Glutamatergic neuron (in vitro differentiated cells): ENCODE measurements around the gene NR6A1. TPM values are rescaled to one million over a fixed set of nuclear protein-coding genes. Genes with fewer than 3 reads are reported as not detected.

Experiments used
- DNase-seq: peaks from one replicate; pipeline ENCODE4 v3.0.0; 2022
- H3K27ac Mint-ChIP-seq: one replicate; pipeline ENCODE4 v1.8.0; 2020; ENCODE audit warnings: mild to moderate bottlenecking, mixed read lengths, inconsistent platforms; ENCODE audit not compliant: unreplicated experiment
- H3K27me3 Mint-ChIP-seq: one replicate; pipeline ENCODE4 v1.8.0; 2020; ENCODE audit warnings: mild to moderate bottlenecking, moderate library complexity, mixed read lengths, inconsistent platforms; ENCODE audit not compliant: unreplicated experiment
- H3K36me3 Mint-ChIP-seq: one replicate; pipeline ENCODE4 v1.8.0; 2020; ENCODE audit warnings: mild to moderate bottlenecking, mixed read lengths, inconsistent platforms; ENCODE audit not compliant: unreplicated experiment
- H3K4me1 Mint-ChIP-seq: one replicate; pipeline ENCODE4 v1.8.0; 2020; ENCODE audit warnings: mild to moderate bottlenecking, low read depth, mixed read lengths, inconsistent platforms; ENCODE audit not compliant: unreplicated experiment
- H3K4me3 Mint-ChIP-seq: one replicate; pipeline ENCODE4 v1.8.0; 2020; ENCODE audit warnings: mild to moderate bottlenecking, mixed read lengths, inconsistent platforms; ENCODE audit not compliant: unreplicated experiment
- H3K9me3 Mint-ChIP-seq: one replicate; pipeline ENCODE4 v1.8.0; 2020; ENCODE audit warnings: mild to moderate bottlenecking, moderate library complexity, mixed read lengths, inconsistent platforms; ENCODE audit not compliant: unreplicated experiment
- total RNA-seq: library from RNA; stranded (reverse); fragmentation: NEBNext Ultra II Directional; extraction: Animal tissue kit (Norgen Biotek cat#: 25700); gene quantifications from one replicate; pipeline ENCODE4 v1.2.1, GENCODE V29; 2021; ENCODE audit not compliant: unreplicated experiment
- TF ChIP-seq, protein P1 (sequence below): fragments of 200-600 bp; sonication (generic); IDR thresholded peaks from one replicate; pipeline ENCODE4 v1.5.0; 2021; ENCODE audit not compliant: partially characterized antibody, unreplicated experiment

NR6A1 gene
- total RNA-seq, 1 donor from 2014 or later, result 51.0 TPM

DNA sequence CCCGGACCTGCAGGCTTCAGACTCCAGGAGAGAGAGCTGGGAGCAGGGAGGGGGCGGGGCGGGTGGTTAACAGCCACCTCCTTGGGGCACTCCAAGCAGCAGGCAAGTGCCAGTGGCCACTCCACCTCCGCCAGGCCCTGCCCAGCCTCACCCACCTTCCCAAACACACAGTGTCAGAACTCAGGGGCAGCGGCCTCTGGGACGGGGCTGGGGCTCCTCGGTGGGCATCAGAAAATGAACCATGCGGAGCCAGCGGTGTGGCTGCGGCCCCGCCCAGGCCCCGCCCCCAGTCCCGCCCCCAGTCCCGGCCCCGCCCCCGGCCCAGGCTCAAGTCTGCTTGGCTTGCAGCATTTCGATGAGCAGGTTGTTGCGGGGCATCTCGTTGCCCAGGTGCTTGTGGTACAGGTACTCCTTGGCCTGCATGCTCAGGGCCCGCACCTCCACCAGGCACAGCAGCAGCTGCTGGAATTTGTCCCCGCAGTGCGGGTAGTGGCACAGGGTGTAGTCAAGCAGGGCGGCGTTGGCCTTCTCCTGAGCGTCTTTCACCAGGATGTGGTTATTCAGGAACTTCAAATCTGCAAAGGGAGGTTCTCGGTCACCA lies 288.6 kb downstream of the NR6A1 start:
- Mint-ChIP-seq H3K4me3 (no peak overlapping the region), H3K4me1 (peaks cover 4% of the 10 kb centered on the region), H3K27me3 (peaks cover 14% of the 10 kb centered on the region), H3K36me3 (no peaks in the 10 kb centered on the region), H3K9me3 (peaks cover 5% of the 10 kb centered on the region), H3K27ac (no peak overlapping the region)
- TF ChIP-seq, protein P1, sequence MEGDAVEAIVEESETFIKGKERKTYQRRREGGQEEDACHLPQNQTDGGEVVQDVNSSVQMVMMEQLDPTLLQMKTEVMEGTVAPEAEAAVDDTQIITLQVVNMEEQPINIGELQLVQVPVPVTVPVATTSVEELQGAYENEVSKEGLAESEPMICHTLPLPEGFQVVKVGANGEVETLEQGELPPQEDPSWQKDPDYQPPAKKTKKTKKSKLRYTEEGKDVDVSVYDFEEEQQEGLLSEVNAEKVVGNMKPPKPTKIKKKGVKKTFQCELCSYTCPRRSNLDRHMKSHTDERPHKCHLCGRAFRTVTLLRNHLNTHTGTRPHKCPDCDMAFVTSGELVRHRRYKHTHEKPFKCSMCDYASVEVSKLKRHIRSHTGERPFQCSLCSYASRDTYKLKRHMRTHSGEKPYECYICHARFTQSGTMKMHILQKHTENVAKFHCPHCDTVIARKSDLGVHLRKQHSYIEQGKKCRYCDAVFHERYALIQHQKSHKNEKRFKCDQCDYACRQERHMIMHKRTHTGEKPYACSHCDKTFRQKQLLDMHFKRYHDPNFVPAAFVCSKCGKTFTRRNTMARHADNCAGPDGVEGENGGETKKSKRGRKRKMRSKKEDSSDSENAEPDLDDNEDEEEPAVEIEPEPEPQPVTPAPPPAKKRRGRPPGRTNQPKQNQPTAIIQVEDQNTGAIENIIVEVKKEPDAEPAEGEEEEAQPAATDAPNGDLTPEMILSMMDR, result no peak
- DNase-seq, result no peak

DNA sequence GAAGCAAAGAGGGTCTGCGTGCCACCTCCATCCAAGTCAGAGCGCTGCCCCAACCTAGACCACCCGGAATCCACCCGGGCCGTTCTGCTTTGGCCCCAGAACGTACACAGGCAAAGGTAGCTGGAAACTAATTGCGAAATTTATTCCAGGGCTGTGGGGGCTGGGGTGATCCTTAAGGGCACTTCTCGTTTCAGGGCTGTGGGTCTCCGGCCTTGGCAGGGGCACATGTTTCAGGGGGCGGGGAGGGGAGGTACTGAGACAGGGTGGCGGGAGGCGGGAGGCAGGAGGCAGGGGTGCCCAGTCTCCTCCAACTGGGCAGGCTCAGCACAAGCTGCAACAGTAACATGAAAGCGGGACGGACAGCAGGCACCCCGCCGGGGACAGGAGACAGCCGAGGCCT lies 290.0 kb downstream of the NR6A1 start:
- Mint-ChIP-seq H3K9me3 (peaks cover 5% of the 10 kb centered on the region), H3K27me3 (peaks cover 14% of the 10 kb centered on the region), H3K27ac (no peak overlapping the region), H3K4me3 (no peak overlapping the region), H3K36me3 (no peaks in the 10 kb centered on the region), H3K4me1 (peaks cover 2% of the 10 kb centered on the region)
- no peak for DNase-seq
- TF ChIP-seq, protein P1, result no peak

DNA sequence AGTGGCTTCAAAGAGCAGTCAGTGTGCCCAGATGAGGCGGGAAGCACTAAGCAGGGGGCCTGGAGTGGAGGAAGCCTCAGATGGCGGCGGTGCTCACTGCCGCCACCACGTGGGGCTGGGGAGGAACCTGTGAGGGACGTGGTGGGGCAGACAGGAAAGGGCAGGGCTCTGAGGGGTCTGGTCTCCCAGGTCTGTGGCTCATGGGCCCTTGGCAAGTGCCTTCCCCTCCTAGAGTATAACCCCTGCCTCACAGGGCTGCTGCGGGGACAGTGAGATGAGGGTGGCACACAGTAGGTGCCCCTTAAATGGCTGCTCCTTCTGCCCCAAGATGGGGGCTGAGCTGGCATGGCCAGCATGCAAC lies 290.5 kb downstream of the NR6A1 start:
- H3K4me3 Mint-ChIP-seq, result no peak overlapping the region
- H3K36me3 Mint-ChIP-seq, result no peaks in the 10 kb centered on the region
- peaks cover 14% of the 10 kb centered on the region for H3K27me3 Mint-ChIP-seq
- H3K4me1 Mint-ChIP-seq, result peaks cover 2% of the 10 kb centered on the region
- DNase-seq, result peak; percentile 70
- H3K27ac Mint-ChIP-seq, result no peak overlapping the region
- peaks cover 5% of the 10 kb centered on the region for H3K9me3 Mint-ChIP-seq
- TF ChIP-seq, protein P1, result peak; percentile 39

DNA sequence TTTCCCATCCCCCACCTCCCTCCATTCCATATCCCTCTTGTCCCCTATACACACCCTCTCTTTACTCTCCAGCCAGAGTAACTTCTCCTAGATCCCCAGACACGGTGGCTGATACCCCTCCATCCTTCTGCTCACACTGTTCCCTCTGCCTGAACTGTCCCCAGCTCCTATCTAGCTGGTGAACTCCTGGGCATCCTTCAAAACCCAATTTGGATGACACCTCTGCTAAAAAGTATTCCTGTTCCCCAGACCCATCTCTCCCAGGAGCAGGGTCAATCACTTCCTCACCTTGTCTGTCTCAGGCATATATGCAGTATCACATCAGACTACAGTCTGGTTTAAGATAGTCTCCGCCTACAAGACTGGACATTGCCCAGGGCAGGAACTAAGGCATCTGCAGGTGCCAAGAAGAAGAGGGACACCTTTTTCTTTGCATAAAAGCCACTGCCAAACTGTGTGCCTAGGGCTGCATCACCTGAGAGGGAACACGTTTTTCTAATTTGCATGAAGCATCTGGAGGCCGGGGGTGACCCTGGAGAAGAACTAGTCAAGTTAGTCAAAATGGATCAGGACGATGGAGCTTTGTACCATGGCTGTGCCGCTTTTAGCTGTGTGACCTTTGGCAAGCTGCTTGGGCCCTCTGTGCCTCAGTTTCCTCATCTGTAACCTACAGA lies 291.0 kb downstream of the NR6A1 start:
- H3K27ac Mint-ChIP-seq, result no peak overlapping the region
- no peak for DNase-seq
- H3K36me3 Mint-ChIP-seq, result no peaks in the 10 kb centered on the region
- peaks cover 14% of the 10 kb centered on the region for H3K27me3 Mint-ChIP-seq
- H3K4me1 Mint-ChIP-seq, result peaks cover 2% of the 10 kb centered on the region
- TF ChIP-seq, protein P1, result no peak
- H3K4me3 Mint-ChIP-seq, result no peak overlapping the region
- peaks cover 5% of the 10 kb centered on the region for H3K9me3 Mint-ChIP-seq

GRCh38 chr9:124479371-124479770 lies 291.7 kb downstream of the NR6A1 start:
- no peak for DNase-seq
- peaks cover 5% of the 10 kb centered on the region for H3K9me3 Mint-ChIP-seq
- no peak overlapping the region for H3K27ac Mint-ChIP-seq
- peaks cover 14% of the 10 kb centered on the region for H3K27me3 Mint-ChIP-seq
- no peaks in the 10 kb centered on the region for H3K36me3 Mint-ChIP-seq
- TF ChIP-seq, protein P1, result no peak
- no peak overlapping the region for H3K4me3 Mint-ChIP-seq
- H3K4me1 Mint-ChIP-seq, result peaks cover 2% of the 10 kb centered on the region
